Measurements from ENCODE around the gene DTD1.

Gene DTD1

DNA sequence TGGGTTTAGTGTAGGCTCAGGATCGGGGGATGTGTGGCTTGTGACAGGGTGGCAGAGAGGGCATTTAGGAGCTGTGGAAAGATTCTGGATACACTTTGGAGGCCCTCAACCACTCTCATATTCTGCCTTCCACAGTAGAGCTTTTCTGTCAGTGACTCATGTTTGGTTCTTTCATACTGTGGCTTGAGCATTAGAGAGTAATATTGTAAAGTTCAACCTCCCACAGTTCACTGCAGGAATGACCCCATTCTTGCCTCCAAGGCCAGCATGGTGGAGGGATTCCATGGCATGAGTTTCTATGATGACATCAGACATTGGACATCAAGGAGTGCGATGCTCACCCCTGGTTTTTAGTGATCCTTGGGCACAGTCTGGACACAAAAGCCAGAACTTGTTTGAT, 50.9 kb downstream of the DTD1 start:
- TF ChIP-seq, protein P1, sequence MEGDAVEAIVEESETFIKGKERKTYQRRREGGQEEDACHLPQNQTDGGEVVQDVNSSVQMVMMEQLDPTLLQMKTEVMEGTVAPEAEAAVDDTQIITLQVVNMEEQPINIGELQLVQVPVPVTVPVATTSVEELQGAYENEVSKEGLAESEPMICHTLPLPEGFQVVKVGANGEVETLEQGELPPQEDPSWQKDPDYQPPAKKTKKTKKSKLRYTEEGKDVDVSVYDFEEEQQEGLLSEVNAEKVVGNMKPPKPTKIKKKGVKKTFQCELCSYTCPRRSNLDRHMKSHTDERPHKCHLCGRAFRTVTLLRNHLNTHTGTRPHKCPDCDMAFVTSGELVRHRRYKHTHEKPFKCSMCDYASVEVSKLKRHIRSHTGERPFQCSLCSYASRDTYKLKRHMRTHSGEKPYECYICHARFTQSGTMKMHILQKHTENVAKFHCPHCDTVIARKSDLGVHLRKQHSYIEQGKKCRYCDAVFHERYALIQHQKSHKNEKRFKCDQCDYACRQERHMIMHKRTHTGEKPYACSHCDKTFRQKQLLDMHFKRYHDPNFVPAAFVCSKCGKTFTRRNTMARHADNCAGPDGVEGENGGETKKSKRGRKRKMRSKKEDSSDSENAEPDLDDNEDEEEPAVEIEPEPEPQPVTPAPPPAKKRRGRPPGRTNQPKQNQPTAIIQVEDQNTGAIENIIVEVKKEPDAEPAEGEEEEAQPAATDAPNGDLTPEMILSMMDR (IDR thresholded peaks at IDR 0.05; ENCODE audit: low read depth, low read length), result no peak
- TF ChIP-seq MYC (IDR thresholded peaks at IDR 0.05; ENCODE audit: low read depth, low read length), result no peak
- no peak for DNase-seq (ENCODE audit: low read depth)
- no peak overlapping the region for H3K4me3 ChIP-seq (ENCODE audit: low read depth, low read length)

DNA sequence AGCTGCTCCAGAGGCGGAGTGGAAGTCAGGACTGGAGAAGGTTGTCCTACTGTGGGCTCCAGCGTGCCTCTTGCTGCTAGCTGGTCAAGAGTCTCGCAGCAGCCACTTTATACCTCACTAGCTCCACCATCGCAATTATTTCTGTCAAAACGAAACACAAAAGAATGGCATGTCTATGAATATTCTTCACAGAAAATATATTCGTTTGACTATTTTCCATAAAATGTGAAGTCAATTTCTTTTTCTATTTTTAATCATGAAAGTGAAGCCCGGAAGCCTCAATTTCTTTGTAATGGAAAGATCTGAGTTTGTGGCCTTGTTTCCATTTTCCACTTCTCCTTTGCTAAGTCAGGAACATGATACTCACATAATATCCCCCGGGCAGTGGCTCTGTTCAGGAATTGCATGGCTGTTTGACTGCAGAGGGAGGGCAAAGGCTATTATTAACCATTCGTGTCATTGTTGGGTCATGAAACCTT, 51.7 kb downstream of the DTD1 start:
- TF ChIP-seq MYC (IDR thresholded peaks at IDR 0.05; ENCODE audit: low read depth, low read length), result no peak
- TF ChIP-seq POLR2A (IDR thresholded peaks at IDR 0.05; ENCODE audit: extremely low read depth, insufficient read length), result no peak
- TF ChIP-seq, protein P2, sequence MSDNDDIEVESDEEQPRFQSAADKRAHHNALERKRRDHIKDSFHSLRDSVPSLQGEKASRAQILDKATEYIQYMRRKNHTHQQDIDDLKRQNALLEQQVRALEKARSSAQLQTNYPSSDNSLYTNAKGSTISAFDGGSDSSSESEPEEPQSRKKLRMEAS (IDR thresholded peaks at IDR 0.05; ENCODE audit: low read depth, low read length), result no peak
- TF ChIP-seq, protein P1 (IDR thresholded peaks at IDR 0.05; ENCODE audit: low read depth, low read length), result no peak
- H3K4me3 ChIP-seq (ENCODE audit: low read depth, low read length), result no peak overlapping the region
- no peak for DNase-seq (ENCODE audit: low read depth)

DNA sequence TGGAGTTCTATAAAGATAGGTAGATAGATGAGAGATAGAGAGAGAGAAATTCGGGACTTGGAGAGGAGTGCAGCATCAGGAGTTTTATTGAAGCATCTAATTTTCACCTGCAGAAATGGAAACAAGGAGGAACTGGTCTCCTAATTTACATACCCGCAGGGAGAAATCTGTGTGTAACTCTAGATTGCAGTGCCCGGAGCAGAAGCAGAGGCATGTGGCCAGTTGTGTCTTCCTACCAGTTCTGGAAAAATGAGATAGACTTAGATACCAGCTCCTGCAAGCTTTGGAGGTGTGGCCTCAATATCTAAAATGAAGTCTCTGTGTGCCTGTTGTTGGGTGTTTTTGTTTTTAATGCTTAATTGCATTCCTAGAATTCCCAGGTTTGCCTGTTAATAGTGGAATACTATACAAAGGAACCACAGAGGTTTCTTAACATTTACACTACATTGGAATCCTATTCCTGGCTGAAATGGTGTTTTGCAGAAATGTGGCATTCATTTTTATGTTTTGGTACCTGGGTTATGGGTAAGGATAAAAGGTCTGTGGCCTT, 57.4 kb downstream of the DTD1 start:
- no peak for DNase-seq (ENCODE audit: low read depth)
- no peak overlapping the region for H3K4me3 ChIP-seq (ENCODE audit: low read depth, low read length)
- TF ChIP-seq, protein P1 (IDR thresholded peaks at IDR 0.05; ENCODE audit: low read depth, low read length), result no peak
- TF ChIP-seq POLR2A (IDR thresholded peaks at IDR 0.05; ENCODE audit: extremely low read depth, insufficient read length) (no peak), MYC (IDR thresholded peaks at IDR 0.05; ENCODE audit: low read depth, low read length) (no peak)
- TF ChIP-seq, protein P2 (IDR thresholded peaks at IDR 0.05; ENCODE audit: low read depth, low read length), result no peak

DNA sequence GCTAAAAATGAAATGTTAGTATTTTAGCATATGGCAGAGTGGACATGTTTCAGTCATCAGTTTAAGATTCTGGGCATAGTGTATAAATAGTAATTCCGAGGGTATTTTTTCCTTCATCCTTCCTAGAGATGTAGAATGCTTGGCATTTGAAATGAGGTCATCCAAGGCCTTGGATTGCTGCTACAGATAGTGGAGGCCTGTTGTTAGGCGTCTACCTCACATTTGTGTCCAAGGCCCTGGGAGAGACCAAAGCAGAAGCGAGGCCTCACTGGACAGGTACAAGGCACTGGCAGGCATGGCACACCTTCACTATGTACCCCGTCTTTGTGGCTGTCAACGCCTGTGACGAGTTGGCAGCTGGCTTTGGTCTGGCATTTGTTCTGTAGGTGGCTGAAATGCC, 58.0 kb downstream of the DTD1 start:
- H3K4me3 ChIP-seq (ENCODE audit: low read depth, low read length), result no peak overlapping the region
- TF ChIP-seq POLR2A (IDR thresholded peaks at IDR 0.05; ENCODE audit: extremely low read depth, insufficient read length), result no peak
- TF ChIP-seq MYC (IDR thresholded peaks at IDR 0.05; ENCODE audit: low read depth, low read length), result no peak
- TF ChIP-seq, protein P2 (IDR thresholded peaks at IDR 0.05; ENCODE audit: low read depth, low read length), result no peak
- no peak for DNase-seq (ENCODE audit: low read depth)

DNA sequence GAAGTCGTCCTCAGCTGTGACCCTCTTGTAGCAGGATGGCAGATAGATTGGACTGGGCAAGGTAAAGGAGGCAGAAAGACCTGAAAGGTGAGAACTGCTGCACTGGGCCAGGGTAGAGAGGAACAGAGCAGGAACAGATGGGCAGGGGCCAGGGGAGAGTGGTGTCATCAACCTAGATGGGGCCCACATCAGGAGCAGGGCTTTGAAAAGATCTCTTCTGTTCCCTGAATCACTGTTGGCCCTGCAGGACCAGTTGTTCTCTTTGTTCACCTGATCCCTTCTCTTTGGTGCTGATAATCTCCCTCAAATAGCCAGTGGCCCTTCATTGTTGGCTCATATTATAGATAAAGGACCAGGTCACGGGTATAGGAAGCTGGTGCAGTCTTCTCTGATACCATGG, 59.9 kb downstream of the DTD1 start:
- no peak overlapping the region for H3K4me3 ChIP-seq (ENCODE audit: low read depth, low read length)
- TF ChIP-seq MYC (IDR thresholded peaks at IDR 0.05; ENCODE audit: low read depth, low read length) (no peak), POLR2A (IDR thresholded peaks at IDR 0.05; ENCODE audit: extremely low read depth, insufficient read length) (no peak)
- TF ChIP-seq, protein P2 (IDR thresholded peaks at IDR 0.05; ENCODE audit: low read depth, low read length), result no peak
- TF ChIP-seq, protein P1 (IDR thresholded peaks at IDR 0.05; ENCODE audit: low read depth, low read length), result no peak
- DNase-seq (ENCODE audit: low read depth), result no peak

DNA sequence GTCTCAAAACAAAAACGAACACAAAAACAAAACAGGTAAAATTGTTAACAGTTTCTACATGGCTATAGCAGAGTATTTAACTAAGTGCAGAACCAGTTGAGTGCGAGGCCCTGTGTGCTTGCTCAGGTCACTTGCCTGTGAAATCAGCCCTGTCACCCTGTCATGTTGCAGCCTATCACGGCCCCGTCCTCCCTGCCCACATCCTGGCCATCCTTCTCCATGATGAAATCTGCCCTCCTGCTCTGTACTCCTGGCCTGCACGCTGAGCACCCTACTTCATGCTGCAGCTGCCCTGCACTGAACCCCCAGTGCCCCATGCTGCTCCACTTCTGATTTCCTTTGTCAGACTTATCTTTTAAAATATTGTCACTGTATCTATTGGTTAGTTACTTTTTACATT, 62.4 kb downstream of the DTD1 start:
- no peak overlapping the region for H3K4me3 ChIP-seq (ENCODE audit: low read depth, low read length)

More for the DNA sequence above, 62.4 kb downstream of the DTD1 start:
- TF ChIP-seq, protein P2 (IDR thresholded peaks at IDR 0.05; ENCODE audit: low read depth, low read length), result no peak
- TF ChIP-seq POLR2A (IDR thresholded peaks at IDR 0.05; ENCODE audit: extremely low read depth, insufficient read length), result no peak
- TF ChIP-seq, protein P1 (IDR thresholded peaks at IDR 0.05; ENCODE audit: low read depth, low read length), result no peak
- peak; percentile 58 for DNase-seq (ENCODE audit: low read depth)
